Central memory CD4-positive, alpha-beta T cell (primary cell): Measurements from ENCODE around the gene RXRA.

Experiments used
- DNase-seq: peaks from one replicate; pipeline ENCODE4 v3.0.0; 2022

RXRA gene

DNA sequence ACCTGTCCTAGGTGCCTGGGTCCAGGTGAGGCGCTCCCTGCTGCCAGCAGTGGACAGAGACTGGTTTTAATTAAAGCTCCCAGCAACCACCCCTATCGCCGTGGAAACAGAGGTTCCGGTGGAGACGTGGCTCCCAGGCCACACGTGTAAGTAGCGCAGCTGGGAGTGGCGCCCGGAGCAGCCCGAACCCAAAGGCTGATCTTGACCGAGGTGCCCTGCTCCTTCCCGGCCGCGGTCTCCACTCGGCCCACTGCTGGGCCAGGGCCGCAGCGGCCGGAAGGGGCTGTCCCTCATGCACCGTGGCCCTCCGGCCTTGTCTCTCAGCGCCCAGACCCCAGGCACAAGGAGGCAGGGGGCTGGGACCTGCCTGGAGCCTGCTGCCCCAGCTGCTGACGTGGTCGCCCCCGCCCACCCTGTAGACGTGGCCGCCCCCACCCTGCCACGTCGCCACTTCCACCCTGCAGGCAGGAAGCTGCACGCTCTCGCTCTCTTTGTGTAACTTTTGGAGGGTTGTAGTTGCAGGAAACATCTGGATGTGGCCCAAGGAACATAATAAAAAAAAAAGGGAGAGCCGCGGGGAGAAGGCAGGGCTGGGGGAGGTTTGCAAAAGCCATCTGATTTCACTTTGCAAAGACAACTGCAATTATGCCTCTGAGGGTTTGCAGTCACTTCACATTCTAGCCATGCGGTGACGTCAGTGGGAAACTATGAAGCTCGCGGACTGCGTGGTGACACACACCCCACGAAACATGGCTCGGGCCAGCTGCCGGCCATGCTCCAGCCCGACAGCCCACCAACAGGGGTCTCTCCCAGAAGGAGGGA, 129.9 kb downstream of the RXRA start:
- DNase-seq, result peak; percentile 80

GRCh38 chr9:134456756-134457305, 130.6 kb downstream of the RXRA start:
- no peak for DNase-seq

DNA sequence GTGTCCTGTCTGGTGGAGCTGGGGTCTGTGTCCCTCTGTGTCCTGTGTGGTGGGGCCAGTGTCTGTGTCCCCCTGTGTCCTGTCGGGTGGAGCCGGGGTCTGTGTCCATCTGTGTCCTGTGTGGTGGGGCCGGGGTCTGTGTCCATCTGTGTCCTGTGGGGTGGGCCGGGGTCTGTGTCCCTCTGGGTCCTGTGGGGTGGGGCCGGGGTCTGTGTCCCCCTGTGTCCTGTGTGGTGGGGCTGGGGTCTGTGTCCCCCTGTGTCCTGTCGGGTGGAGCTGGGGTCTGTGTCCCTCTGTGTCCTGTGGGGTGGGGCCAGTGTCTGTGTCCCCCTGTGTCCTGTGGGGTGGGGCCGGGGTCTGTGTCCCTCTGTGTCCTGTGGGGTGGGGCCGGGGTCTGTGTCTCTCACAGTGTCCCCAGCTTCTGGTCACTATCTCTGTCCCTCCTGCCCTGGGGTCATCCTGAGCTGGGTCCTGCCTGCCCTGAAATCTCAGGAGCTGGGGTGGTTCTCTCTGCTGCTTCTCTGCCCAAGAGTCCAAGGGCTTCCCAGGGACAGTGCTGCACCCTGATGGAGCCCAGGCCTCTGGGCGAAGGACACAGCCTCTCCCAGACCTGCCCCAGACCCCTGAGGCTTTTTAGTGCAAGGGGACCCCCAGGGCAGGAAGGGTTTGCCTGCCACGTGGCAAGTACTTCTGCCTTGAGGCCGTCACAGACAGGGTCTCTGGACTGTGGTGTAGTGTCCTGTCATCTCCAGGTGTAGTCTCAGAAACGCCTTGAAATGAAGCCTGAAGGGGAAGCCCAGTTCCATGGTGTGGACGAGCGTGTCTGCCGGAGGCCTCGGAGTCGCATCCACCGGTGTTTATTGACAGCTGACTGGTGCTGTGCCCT, 131.3 kb downstream of the RXRA start:
- no peak for DNase-seq

DNA sequence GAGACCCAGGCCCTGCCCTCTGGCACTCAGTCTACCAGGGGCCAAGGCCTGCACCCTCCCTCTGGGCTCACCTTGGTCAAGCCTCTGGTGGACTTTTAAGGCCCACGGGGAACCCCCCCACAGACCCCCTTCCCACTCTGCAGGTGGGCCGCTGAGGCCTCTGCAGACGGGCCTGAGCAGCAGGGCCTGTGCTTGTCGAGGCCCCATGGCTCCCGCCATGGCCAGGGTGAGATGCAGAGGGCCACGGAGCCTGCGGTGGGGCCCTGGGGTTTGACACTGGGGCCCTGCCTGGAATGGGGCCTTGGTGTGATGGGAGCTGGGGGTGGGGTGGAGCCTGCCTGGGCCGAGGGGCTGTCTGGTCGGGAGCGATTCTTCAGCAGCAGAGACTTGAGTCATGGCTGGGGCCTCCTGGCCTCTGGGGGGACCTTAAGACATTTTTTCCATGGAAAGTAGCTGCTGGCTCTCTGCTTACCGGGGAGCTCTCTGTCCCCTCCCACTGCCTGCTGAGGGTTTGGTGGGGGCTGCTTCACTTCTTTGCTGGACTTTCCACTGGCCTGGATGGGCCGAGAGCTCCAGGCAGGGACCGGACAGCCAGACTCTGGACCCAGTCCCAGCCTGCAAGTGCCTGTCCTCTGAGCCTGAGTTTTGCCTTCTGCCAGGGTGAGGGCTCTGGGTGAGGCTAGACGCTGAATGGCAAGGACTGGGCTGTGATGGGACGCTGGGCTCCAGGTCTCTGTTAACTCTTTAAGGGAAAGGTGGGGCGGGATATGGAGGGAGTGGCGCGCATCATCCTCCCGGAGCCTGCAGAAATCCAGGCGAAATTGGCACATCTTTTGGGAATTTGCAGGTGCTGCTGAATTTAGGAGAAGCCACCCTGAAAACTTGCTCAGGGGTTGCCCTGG, 132.2 kb downstream of the RXRA start:
- DNase-seq, result no peak

GRCh38 chr9:134459164-134459563, 132.9 kb downstream of the RXRA start:
- no peak for DNase-seq

- DNase-seq, result no peak
Observed at GRCh38 chr9:134459573-134459972, 133.3 kb downstream of the RXRA start.

DNA sequence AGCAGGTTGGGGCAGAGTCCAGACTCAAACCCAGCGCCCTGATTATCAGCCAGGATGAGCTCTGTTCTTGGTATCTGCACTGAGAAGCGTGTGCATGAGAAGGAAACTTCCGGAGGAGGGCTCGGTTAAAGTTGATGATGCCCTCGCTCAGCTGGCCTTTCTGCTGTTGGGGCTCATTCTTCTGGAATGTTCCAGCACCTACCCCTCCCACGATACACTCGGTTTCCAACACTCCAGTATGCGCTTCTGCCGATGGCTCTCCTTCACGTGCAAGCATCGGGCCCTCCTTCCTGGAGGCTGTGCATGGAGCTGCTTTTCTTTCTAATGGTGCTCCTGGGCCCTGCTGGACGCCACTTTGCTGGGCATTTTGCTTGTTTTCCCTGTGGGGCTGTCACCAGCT, 134.0 kb downstream of the RXRA start:
- no peak for DNase-seq

DNA sequence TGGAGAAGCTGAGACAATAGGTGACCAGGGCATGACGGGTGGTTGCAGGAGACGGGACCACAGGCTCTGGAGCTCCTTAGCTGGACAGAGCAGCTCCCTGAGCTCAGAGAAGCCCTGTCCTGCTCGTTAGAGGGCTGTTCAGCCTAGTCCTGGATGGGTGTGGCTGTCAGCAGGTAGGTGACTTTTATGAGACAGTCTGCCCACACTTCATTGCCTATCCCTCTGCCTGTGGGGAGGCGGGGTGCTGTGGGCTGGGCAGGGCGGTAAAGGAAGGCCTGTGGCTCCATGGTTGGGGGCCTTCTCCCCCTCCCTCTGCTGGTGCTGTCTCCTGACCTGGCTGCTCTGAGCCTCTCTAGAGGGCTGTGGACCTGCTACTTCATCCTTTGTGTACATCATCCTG, 134.6 kb downstream of the RXRA start:
- no peak for DNase-seq

GRCh38 chr9:134461426-134461982, 135.2 kb downstream of the RXRA start:
- DNase-seq, result no peak

GRCh38 chr9:134462318-134462717, 136.1 kb downstream of the RXRA start:
- no peak for DNase-seq

GRCh38 chr9:134463280-134463679, 137.0 kb downstream of the RXRA start:
- DNase-seq, result no peak

DNA sequence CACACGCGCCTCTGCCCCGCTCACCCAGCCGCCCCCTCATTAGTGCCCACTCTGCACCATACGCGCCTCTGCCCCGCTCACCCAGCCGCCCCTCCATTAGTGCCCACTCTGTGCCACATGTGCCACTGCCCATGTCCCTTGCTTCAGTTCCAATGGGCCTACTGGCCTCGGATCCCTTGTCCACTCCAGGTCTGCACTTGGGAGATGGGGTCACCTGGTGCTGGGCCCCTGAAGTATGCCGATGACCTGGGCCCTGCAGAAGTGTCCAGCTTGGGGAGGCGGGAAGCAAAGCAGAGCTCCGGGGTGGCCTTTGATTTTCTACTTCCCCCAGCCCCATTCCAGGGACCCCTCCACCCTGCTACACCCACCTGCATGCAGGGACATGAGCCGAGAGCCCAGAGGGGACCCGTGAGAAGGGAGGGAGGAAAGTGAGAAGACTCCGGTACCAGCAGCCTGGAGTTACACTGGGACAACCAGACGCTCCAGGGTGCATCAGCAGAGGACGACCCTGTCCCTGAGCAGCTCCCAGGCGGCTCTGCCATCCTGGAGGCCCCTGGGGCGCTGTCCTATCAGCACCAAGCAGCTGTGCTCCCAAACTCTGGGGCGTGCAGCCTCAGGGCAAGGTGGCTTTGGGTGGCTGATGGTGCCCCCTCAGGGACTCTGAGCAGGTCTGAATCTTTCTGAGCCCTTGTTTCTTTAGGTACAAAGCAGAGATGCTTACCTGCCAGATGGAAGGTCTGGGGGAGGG, 140.8 kb downstream of the RXRA start:
- no peak for DNase-seq

- no peak for DNase-seq
Observed at GRCh38 chr9:134468358-134468757, 142.1 kb downstream of the RXRA start.

DNA sequence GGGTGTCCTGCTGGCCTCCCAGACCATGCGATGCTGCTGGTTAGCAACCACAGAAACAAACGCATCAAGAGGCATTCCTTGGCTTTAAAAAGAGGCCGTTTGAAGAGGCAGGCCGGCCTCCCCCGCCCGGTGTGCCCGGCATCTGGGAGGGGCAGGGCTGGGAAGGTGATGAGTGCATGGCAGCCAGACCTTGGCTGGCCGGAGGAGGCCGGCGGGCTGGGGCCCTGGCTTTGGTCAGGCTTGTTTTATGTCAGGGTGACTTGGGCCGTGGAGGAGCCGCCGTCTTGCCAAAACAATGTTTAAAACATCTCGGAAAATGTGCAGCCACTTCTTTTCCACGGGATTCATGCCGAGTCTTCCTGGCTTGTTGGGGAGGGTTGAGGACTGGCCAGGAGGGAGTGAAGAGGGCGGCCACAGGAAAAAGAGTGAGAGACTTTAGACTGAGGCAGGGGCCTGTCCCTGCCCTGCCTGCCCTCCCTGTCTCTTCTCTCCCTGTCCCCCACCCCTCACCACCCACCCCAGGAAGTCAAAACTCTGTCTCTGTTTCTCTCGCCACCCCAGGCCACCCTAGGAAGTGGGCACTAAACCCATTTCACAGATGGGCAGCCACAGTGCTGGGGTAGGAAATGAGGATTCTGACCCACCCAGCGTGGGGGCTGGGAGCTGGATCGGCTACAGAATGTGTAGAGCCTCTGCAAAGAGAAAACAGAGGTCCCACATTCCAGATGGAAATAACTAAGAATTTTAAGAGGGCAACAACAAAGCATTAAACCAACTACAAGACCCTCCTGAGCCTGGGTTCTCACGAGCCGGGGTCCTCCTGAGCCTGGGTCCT, 143.0 kb downstream of the RXRA start:
- no peak for DNase-seq

DNA sequence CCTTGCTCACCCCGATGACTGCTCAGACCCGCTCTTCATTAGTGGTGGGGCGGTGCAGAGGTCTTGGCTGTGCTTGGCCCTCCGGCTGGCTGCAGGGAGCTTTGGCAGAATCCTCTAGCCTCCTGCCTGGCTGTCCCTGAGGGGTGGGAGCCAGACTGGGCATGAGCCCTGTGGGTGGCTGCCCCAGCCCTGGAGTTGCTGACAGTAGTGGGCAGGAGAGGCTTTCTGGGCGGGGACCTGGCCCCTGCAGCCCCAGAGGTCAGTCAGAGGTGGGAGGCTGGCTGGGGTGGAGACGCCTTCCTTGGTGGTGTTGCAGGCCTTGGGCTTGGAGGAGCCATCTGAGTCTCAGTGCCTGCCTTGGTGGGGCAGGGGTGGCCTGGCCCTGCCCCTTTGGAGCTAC, 146.0 kb downstream of the RXRA start:
- DNase-seq, result no peak

GRCh38 chr9:134473141-134474054, 147.1 kb downstream of the RXRA start:
- no peak for DNase-seq

- no peak for DNase-seq
Observed at GRCh38 chr9:134474055-134474370, 147.8 kb downstream of the RXRA start.

GRCh38 chr9:134475011-134475790, 148.9 kb downstream of the RXRA start:
- no peak for DNase-seq
